DMS53 (cell line): ENCODE results near the gene DYSF.

Source experiments
- DNase-seq: peaks from one replicate; lab custom pipeline; 2025; lab: John Stamatoyannopoulos, UW

The DYSF gene

GRCh38 chr2:71502941-71503738, 49.8 kb downstream of the DYSF start:
- no peak for DNase-seq

GRCh38 chr2:71503837-71504236, 50.5 kb downstream of the DYSF start:
- DNase-seq, result no peak

GRCh38 chr2:71504611-71505010, 51.2 kb downstream of the DYSF start:
- DNase-seq, result no peak

GRCh38 chr2:71505086-71505769, 51.9 kb downstream of the DYSF start:
- DNase-seq, result peak; percentile 11

- DNase-seq, result no peak
Measured at GRCh38 chr2:71505770-71506140, 52.4 kb downstream of the DYSF start.

GRCh38 chr2:71506222-71507153, 53.1 kb downstream of the DYSF start:
- no peak for DNase-seq

GRCh38 chr2:71507476-71507875, 54.1 kb downstream of the DYSF start:
- DNase-seq, result no peak

GRCh38 chr2:71510196-71510807, 56.9 kb downstream of the DYSF start:
- peak; percentile 77 for DNase-seq

GRCh38 chr2:71510938-71511337, 57.6 kb downstream of the DYSF start:
- DNase-seq, result no peak

GRCh38 chr2:71511776-71512175, 58.4 kb downstream of the DYSF start:
- DNase-seq, result no peak

- no peak for DNase-seq
Measured at GRCh38 chr2:71512386-71512785, 59.0 kb downstream of the DYSF start.

- DNase-seq, result no peak
Measured at GRCh38 chr2:71513096-71513495, 59.7 kb downstream of the DYSF start.

GRCh38 chr2:71513721-71514120, 60.4 kb downstream of the DYSF start:
- no peak for DNase-seq

GRCh38 chr2:71516253-71516888, 63.0 kb downstream of the DYSF start:
- no peak for DNase-seq

GRCh38 chr2:71517851-71518250, 64.5 kb downstream of the DYSF start:
- DNase-seq, result no peak

GRCh38 chr2:71521436-71521950, 68.1 kb downstream of the DYSF start:
- no peak for DNase-seq

- DNase-seq, result no peak
Measured at GRCh38 chr2:71524476-71524875, 71.1 kb downstream of the DYSF start.

GRCh38 chr2:71526141-71526540, 72.8 kb downstream of the DYSF start:
- no peak for DNase-seq

- DNase-seq, result no peak
Measured at GRCh38 chr2:71526975-71527374, 73.6 kb downstream of the DYSF start.

- DNase-seq, result no peak
Measured at GRCh38 chr2:71528131-71528591, 74.8 kb downstream of the DYSF start.

GRCh38 chr2:71528749-71529148, 75.4 kb downstream of the DYSF start:
- DNase-seq, result no peak
